GM12873 (cell line): ENCODE measurements around the gene KDM6B.

Experiments used
- TF ChIP-seq, protein P1 (sequence below): IDR thresholded peaks from 2 replicates; pipeline ENCODE4 v1.5.1; 2012; ENCODE audit warnings: low read depth, mild to moderate bottlenecking, moderate library complexity, low read length, control low read depth; ENCODE audit not compliant: insufficient read depth; ENCODE audit errors: missing control alignments

Gene KDM6B

DNA sequence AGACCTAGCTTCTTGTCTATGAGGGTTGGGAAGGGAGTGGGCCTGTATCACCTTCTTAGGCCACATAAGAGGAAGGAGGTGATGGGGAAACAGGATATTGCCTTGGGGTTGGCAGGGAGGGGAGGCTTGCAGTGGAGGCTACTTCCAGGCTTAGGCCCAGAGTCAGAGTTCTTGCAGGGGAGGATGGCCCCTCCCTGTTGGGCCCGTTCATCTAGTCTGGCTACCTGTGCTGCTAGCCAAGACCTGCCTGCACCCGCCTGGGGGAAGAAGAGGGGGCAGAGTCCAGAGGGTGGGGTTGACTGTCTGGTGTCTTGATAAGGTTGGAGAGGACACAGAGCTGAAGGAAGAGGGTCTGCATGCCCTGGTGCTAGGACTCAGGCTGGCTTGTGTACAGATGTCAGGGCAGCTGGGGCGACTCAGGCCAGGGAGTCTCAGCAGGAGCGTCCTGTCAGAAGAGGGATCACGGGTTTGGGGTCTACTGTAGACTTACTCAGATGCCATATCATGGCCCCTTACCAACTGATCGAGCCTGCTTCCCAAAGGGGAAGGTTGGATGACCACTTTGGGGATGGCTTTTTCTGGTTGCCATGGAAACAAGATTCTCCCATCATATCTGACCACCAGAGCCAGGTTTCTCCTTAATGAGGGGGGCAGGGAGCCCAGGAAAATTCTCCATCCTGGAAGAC, 5.3 kb downstream of the KDM6B start:
- TF ChIP-seq, protein P1, sequence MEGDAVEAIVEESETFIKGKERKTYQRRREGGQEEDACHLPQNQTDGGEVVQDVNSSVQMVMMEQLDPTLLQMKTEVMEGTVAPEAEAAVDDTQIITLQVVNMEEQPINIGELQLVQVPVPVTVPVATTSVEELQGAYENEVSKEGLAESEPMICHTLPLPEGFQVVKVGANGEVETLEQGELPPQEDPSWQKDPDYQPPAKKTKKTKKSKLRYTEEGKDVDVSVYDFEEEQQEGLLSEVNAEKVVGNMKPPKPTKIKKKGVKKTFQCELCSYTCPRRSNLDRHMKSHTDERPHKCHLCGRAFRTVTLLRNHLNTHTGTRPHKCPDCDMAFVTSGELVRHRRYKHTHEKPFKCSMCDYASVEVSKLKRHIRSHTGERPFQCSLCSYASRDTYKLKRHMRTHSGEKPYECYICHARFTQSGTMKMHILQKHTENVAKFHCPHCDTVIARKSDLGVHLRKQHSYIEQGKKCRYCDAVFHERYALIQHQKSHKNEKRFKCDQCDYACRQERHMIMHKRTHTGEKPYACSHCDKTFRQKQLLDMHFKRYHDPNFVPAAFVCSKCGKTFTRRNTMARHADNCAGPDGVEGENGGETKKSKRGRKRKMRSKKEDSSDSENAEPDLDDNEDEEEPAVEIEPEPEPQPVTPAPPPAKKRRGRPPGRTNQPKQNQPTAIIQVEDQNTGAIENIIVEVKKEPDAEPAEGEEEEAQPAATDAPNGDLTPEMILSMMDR = no peak

DNA sequence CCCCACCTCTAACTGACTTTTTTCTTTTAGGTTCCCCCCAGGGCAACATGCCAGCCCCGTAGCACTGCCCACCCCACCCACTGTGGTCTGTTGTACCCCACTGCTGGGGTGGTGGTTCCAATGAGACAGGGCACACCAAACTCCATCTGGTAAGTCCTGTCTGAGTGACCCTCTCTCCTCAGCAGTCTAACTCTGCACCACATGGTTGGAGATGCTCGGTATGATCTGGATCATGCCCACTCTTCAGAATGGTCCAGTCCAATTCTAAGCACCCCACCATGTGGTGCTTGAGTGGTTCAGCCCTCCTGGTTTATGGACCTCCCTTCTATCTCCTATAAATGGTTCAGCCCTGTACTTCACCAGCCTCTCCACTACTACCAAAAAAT, 5.9 kb downstream of the KDM6B start:
- TF ChIP-seq, protein P1 = no peak

DNA sequence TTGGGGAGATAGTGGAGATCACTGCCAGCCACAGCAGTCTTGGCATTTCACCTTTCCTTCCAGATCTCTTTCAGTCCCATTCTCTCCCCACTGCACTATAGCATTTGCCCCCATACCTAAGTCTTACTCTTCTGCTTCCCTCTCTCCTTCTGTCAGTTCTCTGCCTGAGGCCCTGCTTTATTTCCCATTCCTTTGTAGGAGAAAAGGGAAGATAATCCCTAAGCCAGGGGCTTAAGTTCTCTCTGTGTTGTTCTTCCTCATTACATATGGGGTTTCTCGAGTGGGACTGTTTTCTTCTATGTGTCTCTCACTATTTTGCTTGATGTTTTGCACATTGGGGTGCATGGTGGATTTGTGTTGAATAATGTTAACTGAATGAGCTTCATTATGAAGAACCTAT, 6.4 kb downstream of the KDM6B start:
- TF ChIP-seq, protein P1 = no peak

- TF ChIP-seq, protein P1 = no peak
These were observed 6.9 kb downstream of the KDM6B start for GRCh38 chr17:7840875-7841274.

GRCh38 chr17:7841396-7841914, 7.4 kb downstream of the KDM6B start:
- TF ChIP-seq, protein P1 = peak; percentile 5

DNA sequence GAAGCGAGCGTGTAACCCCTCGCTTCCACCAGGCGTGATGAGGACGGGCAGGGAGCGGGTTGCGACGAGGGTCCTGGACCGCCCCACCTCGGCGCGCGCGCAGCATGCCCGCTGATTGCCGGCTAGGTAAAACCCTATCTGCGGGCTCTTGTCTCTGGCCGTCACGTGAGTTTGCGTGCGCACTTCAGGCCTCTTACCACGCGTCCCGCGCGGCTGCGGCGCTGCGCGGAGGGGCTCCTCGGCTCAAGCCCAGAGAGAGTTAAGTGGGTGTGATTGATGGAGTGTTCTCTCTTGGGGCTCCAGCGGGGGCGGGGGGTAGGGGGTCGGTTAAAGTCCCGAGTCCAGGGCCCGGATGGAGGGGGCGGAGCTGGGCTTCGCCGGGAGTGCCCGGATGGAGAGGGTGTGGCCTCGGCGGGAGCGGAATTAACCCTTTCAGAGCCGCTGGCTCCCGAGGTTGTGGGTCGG, 7.9 kb downstream of the KDM6B start:
- TF ChIP-seq, protein P1 = peak; percentile 1

DNA sequence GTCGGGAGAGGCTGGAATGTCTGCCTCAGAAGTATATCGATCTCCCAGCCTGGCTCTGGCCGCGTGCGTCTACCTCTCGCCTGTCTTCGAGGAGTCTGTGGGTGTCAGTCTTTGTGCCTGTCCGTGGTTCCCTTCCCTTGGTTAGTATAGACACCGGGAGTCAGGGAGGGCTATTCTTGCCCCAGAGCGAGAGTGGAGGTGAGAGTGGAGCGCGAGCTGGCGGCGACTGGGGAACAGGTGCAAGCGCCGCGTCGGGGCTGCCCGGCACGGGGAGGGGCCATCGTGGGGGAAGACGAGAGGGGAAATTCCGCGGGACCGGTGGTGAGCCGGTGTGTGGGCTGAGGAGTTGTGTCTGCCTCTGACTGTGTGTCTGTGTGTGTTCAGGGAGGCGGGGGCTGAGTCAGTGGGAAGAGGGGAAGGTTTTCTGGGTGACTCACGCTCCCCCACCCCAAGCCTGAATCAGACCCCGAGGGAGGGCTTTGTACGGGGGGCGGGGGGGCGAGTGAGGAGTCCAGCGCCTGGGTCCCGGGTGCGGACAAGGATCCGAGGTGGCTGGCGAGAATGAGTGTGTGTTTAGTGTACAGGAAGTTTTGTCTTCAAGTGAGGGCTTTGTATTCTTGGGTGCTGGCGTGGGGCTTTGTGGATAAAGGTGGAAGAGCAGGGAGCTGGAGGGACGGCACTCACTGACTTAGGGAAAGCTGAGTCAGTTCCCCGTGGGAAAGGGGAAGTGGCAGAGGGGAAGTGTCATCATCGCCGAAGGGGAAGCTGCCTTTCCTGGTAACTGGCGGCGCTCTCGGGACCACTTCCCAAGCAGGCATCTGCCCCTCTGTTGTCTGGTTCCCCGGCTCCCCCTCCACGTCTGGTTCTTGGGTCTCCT, 8.6 kb downstream of the KDM6B start:
- TF ChIP-seq, protein P1 = no peak
